Measurements from ENCODE around the gene STMN1.
"Not testable (repeated sequence)": the region's sequence is repeated elsewhere in the genome, so short reads cannot be mapped to it uniquely, and the experiment has no call there.

The STMN1 gene

GRCh38 chr1:25905680-25906643 lies at the start of gene STMN1:
Gene STMN1 (minus strand): TSS chr1:25906419. CDS start chr1:25904676, 1,743 bp downstream.
- peak; percentile 96 for DNase-seq

DNA sequence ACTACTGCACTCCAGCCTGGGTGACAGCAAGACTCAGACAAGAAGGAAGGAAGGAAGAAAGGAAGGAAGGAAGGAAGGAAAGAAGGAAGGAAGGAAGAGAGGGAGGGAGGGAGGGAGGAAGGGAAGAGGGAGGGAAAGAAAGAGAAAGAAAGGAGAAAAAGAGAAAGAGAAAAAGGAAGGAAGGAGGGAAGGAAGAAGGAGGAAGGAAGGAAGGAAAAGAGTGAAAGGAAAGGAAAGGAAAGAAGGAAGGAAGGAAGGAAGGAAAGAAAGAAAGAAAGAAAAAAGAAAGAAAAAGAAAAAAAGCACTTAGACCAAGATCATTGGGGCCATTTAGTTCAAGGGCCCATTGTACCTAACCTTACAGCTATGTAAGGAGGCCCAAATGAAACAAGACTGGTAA lies 49.3 kb upstream of the STMN1 start:
- no peak for DNase-seq

DNA sequence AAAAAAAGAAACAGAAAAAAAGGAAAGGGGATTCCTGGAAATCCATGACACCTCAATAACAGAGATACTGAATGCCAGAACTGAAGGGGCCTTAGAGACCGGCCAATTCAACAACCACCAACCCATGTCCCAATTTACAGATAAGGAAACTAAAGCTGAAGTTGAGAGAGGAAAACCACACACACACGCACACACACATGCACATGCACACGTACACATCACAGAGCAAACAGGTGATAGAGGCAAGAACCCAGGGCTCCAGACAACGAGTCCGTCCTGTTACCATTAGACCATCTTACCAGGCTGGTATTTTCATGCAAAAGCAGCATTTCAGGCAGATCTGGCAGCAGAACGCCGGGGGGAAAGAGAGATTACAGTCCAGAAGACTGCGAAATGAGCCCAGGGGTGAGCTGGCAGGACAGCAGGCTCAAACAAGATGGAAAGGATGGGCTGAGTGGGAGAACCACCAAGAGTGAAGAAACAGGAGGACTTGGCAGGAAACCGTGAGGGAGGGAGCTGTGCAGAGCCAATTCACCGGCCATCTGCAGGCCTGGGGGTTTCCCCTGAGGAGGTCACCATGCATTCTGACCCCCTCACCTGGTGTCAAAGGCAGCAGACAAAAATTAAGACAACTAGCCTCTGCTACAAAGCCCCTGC lies 48.2 kb upstream of the STMN1 start:
- DNase-seq, result no peak

GRCh38 chr1:25952841-25953401 lies 46.7 kb upstream of the STMN1 start:
- no peak for DNase-seq

GRCh38 chr1:25948641-25949040 lies 42.4 kb upstream of the STMN1 start:
- no peak for DNase-seq

DNA sequence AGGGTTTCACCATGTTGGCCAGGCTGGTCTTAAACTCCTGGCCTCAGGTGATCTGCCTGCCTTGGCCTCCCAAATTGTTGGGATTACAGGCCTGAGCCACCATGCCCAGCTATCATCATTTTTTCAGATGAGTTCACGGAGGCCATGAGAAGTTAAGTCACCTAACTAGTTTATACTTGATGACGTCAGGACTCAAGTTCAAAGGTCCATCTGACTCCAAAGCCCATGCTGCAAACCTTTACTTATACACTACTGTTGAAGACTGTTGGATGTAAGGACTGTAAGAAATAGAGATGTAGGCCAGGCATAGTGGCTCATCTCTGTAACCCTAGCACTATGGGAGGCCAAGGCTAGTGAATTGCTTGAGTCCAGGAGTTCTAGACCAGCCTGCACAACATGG lies 40.8 kb upstream of the STMN1 start:
- DNase-seq, result no peak

DNA sequence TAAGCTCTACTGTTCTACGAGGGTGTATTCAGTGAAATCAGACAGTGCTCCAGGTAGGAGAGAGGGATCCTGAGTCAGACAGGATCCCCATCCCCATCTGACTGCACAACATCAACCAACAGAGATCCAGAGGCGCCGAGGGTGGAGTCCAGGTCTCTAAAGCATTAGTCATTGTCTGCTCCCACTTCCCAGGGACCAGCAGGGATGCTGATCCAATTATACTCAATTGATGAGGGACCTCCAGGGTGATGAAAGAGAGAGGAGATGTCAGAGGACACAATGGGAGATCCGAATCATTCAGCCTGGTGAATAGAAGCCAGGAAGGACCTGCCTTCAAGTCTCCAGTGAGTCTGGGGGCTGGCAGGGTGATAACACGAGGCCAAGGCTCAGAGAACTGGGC lies 39.5 kb upstream of the STMN1 start:
- no peak for DNase-seq

GRCh38 chr1:25944986-25945385 lies 38.8 kb upstream of the STMN1 start:
- DNase-seq, result no peak

GRCh38 chr1:25943511-25943910 lies 37.3 kb upstream of the STMN1 start:
- DNase-seq, result not testable (repeated sequence)

DNA sequence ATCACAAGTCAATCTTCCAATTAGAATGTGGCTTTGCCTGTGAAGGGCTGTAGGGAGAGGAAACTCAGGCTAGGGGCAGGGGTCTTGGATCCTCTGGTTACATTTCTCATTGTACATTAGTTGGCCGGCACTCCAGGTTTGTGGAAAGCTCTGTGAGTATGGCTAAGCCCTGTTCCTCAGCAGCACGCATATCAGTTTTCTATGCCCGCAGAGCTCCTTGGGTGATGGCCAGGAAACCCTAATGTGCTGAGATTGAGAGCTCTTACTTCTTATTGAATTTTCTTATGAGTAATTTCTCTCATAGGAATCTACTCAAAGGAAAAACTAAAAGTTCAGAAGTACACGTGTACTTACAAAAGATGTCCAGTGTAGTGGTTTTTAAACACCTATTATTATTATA lies 30.7 kb upstream of the STMN1 start:
- no peak for DNase-seq

- no peak for DNase-seq
Observed at GRCh38 chr1:25933479-25934365, 27.5 kb upstream of the STMN1 start.

DNA sequence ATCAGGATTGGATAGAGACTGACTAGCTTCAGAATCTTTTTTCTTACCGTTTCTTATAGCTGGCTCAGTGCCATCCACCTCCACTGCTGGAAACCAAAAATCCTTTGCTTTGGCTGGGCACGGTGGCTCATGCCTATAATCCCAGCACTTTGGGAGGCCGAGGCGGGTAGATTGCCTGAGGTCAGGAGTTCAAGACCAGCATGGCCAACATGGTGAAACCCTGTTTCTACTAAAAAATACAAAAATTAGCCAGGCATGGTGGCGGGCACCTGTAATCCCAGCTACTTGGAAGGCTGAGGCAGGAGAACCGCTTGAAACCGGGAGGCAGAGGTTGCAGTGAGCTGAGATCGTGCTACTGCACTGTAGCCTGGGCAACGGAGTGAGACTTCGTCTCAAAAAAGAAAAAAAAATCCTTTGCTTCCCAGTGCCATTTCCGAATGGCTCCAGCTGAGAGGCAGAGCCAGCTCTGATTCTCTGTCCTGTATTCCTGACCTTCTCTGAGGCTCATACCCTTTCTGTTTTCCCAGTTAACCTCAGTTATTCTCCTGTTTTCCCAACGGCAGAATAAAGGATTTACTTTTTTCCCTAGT lies 26.7 kb upstream of the STMN1 start:
- DNase-seq, result not testable (repeated sequence)

DNA sequence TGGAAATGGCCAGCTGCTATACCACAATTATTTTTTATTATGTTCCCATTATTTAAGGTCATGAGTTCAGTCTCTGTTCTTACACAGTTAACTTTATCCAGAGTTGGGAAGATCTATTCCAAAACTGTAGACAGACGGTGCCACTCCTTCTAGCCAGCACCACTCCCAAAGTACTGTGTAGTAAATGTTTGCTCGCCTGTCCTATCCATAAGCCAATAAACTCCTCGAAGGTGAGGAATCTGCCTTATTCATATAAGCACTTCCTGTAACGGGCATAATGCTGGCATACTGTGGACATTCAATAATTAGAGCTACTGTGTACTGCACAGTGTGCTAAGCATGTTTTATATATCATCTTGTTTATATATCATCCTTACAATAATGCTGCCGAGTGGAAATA lies 26.1 kb upstream of the STMN1 start:
- DNase-seq, result no peak

DNA sequence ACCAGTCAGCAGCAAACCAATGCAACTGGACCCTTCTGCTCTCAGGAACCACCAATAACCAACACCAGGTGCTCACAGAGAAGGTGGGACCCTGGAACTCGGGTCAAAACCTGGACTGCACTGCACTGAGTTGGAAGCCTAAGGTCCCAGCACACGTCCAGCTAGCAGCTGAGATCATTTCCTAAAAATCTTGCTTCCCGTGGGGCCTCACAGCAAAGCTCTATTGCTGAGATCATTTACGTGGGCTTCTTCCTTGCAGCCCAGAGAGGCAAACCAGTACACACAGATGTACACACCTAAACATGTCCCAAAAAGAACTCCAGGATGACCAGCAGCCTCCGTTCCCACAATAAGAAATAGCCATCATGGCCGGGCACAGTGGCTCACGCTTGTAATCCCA lies 22.8 kb upstream of the STMN1 start:
- no peak for DNase-seq

DNA sequence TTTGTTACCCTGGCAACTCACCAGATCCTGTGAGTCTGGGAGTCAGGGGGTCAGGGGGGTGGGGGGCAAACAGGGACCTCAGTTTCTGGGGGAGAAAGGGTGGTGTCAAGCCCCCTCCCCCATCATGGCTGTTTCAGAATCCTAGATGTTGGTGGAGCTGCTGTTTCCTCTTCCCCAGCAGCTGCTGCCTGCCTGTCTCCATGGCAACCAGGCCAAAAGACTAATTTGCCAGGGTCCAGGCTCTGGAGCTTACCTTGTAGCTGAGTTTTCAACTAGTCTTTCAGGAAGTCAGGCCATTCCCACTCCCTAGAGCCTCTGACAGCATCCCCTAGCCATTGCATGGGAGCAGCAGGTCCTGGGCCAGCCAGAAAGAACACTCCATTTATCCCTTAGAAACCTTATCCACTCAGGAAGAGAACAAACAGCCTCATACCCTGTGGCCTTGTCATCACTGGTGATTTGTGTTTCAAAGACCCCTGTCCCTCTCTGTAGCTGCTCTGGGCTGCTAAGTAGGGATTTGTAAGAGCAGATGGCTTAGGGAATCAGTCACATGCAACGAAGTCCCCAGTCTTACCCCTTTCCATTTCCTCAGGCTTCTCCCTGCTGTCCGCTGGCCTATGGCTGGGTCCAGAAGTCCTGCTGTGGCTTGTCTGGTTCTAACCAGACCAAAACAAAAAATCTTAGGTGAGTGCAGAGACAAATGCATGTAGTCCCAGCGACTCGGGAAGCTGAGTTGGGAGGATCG lies 21.5 kb upstream of the STMN1 start:
- peak; percentile 78 for DNase-seq

DNA sequence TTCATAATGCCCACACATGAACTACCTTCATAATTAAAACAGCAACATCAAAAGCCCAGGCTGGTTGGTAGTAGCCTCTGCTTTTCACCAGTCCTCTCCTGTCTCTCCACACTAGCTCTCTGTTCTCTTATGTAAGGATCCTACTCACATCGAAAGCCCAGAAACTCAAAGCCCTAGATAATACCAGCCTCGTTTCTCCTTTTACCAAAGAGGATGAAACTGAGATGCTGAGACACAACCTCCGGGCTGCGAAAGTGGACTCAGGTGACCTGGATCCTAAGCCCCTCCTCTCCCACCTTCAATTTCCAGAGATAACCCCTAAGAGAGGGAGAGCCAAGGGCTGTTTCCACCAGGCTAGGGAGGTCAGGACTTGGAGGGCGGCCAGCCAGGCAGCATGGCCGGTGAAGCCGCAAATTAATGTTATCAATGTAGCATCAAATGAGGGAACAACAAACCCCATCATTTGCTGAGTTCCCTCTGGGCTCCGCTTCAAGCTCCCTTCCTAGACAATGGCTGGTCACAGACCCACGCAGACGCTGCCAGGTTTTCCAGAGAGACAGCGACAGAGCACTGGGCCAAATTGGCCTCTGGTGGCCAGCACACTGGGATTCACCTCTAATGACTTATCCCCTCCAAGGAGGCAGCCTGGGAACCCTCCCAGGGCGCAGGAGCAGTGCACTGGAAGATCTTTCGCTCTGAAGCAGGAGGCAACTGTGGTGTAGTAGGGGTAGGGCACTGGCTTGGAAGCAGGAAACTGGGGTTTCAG lies 20.7 kb upstream of the STMN1 start:
- DNase-seq, result no peak

GRCh38 chr1:25924454-25924853 lies 18.2 kb upstream of the STMN1 start:
- DNase-seq, result no peak

- DNase-seq, result peak; percentile 77
Observed at GRCh38 chr1:25922971-25923552, 16.8 kb upstream of the STMN1 start.

GRCh38 chr1:25922056-25922970 lies 16.1 kb upstream of the STMN1 start:
- peak; percentile 82 for DNase-seq

All from islet precursor cell (in vitro differentiated cells).